GM12864 (cell line): ENCODE measurements around the gene ERICH6B.

ENCODE experiments used
- DNase-seq: peaks from one replicate; pipeline ENCODE4 v3.0.0-alpha.2; 2011; ENCODE audit warnings: low read depth
- H3K4me3 ChIP-seq: 2 replicates; pipeline ENCODE4 v1.5.1; 2011; ENCODE audit warnings: mild to moderate bottlenecking, low read depth, low read length, control low read depth
- TF ChIP-seq, protein P1 (sequence below): IDR thresholded peaks from 2 replicates; pipeline ENCODE4 v1.5.1; 2011; ENCODE audit warnings: low read depth, mild to moderate bottlenecking, moderate library complexity, low read length, control low read depth, inconsistent platforms; ENCODE audit errors: missing control alignments

Gene ERICH6B

DNA sequence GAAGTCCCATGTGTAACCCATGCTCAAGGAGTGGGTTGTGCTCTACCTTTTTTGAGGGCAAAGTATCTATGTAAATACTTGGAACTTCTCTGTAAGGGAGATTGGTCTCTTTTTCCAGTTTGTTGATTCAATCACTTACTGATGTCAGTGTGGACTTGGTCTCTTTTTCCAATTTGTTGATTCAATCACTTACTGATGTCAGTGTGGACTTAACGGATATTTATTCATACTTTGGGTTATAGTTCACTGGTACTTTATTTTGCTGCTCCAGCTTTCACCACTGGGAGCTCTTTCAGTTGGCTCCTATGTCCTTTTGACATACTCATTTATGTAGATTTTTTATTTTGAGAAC, 114.4 kb downstream of the ERICH6B start:
- no peak for DNase-seq
- no peak overlapping the region for H3K4me3 ChIP-seq
- TF ChIP-seq, protein P1, sequence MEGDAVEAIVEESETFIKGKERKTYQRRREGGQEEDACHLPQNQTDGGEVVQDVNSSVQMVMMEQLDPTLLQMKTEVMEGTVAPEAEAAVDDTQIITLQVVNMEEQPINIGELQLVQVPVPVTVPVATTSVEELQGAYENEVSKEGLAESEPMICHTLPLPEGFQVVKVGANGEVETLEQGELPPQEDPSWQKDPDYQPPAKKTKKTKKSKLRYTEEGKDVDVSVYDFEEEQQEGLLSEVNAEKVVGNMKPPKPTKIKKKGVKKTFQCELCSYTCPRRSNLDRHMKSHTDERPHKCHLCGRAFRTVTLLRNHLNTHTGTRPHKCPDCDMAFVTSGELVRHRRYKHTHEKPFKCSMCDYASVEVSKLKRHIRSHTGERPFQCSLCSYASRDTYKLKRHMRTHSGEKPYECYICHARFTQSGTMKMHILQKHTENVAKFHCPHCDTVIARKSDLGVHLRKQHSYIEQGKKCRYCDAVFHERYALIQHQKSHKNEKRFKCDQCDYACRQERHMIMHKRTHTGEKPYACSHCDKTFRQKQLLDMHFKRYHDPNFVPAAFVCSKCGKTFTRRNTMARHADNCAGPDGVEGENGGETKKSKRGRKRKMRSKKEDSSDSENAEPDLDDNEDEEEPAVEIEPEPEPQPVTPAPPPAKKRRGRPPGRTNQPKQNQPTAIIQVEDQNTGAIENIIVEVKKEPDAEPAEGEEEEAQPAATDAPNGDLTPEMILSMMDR = no peak

DNA sequence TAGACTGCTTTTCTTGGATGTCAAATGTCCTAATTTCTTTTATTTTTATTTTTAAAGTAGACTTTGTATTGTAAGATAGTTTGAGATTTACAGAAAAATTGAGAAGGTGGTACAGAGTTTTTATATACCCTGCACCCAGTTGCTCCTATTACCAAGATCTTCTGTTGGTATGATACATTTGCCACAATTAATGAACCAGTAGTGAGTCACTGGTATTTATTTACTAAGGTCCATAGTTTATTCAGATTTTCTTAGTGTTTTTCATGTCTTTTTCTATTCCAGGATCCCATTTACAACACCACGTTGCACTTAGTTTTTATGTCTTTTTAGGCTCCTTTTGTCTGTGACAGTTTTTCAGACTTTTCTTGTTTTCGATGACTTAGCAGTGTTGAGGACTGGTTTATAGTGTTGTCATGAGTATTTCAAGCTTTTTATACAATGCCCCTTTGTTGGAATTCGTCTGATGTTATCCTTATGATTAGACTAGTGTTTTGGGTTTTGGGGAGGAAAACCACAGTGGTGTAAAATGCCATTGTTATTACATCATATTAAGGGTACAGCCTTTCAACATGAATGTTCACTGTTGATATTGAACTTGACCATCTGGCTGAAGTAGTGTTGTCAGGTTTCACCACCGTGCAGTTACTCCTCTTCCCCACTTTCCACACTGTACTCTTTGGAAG, 114.9 kb downstream of the ERICH6B start:
- no peak overlapping the region for H3K4me3 ChIP-seq
- TF ChIP-seq, protein P1 = no peak
- no peak for DNase-seq

DNA sequence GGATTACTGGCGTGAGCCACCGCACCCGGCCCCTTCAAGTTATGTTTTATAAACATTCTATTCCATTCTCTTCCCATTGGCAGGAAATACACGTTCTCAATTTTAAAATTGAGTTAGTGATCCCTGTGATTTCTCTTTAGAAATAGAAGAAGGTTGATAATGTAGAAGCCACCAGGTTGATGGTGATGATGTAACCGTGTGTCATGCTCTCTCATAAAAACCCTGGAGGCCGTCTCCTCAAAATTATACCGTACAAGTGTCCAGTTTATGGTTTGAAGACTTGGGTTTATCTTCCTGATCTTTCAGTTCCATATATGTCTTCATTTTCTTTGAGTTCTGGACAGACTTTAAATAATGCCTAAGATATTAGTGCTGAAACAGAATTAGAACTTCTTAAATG, 118.6 kb downstream of the ERICH6B start:
- TF ChIP-seq, protein P1 = no peak

DNA sequence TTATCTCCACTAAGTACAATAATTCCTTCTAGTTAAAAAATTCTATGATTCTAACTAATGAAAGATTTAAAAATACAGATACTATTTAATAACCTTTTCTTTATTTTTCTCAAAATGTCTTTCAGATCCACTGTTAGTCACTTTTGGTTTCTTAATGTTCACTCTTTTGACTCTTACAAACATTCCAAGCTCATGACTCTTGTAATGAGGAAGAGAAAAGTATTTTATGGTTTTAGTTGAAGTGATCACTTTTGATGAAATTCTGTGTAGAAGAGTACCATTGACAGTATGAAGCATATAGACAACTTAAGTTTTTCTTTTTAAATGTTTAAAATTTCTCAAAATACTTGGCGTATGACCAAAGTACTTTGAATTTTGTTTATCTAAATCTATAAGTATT, 123.0 kb downstream of the ERICH6B start:
- DNase-seq = no peak
- no peak overlapping the region for H3K4me3 ChIP-seq
- TF ChIP-seq, protein P1 = no peak

More for the DNA sequence above, 118.6 kb downstream of the ERICH6B start:
- H3K4me3 ChIP-seq = no peak overlapping the region
- no peak for DNase-seq
